NCI-H1436 treated with DMSO at 0.1 percent for 48 hours (cell line): ENCODE results near the gene ZNF45.
"Not testable (repeated sequence)": the region's sequence is repeated elsewhere in the genome, so short reads cannot be mapped to it uniquely, and the experiment has no call there.

ENCODE experiments used
- DNase-seq: peaks from one replicate; lab custom pipeline; 2025; lab: John Stamatoyannopoulos, UW

Gene ZNF45

GRCh38 chr19:43934985-43935708 lies at the start of gene ZNF45:
TSS of gene ZNF45 (minus strand) at chr19:43935282. CDS start at chr19:43922185, 13,097 bp downstream.
- peak; percentile 52 for DNase-seq

GRCh38 chr19:43984687-43985000 lies 49.6 kb upstream of the ZNF45 start:
- DNase-seq, result no peak

GRCh38 chr19:43983912-43984686 lies 49.0 kb upstream of the ZNF45 start, which contains the start of gene ZNF155:
TSS of gene ZNF155 (plus strand) at chr19:43984188. CDS start at chr19:43988544, 4,356 bp downstream.
- DNase-seq, result peak; percentile 83

- DNase-seq, result no peak
These were observed 48.4 kb upstream of the ZNF45 start for GRCh38 chr19:43983544-43983911.

GRCh38 chr19:43976732-43977131 lies 41.6 kb upstream of the ZNF45 start:
- DNase-seq, result no peak

- DNase-seq, result no peak
These were observed 31.1 kb upstream of the ZNF45 start for GRCh38 chr19:43966079-43966694.

GRCh38 chr19:43960411-43960810 lies 25.3 kb upstream of the ZNF45 start:
- no peak for DNase-seq

- DNase-seq, result no peak
These were observed 22.8 kb upstream of the ZNF45 start for GRCh38 chr19:43957891-43958290.

- no peak for DNase-seq
These were observed 21.7 kb upstream of the ZNF45 start for GRCh38 chr19:43956827-43957226.

GRCh38 chr19:43950834-43951645 lies 16.0 kb upstream of the ZNF45 start, which contains the start of gene ZNF221:
TSS of gene ZNF221 (plus strand) at chr19:43951228. CDS start at chr19:43962727, 11,499 bp downstream.
- DNase-seq, result peak; percentile 69

- DNase-seq, result not testable (repeated sequence)
These were observed 14.7 kb upstream of the ZNF45 start for GRCh38 chr19:43949803-43950202.

GRCh38 chr19:43947412-43947811 lies 12.3 kb upstream of the ZNF45 start:
- not testable (repeated sequence) for DNase-seq

GRCh38 chr19:43941209-43941608 lies 6.1 kb upstream of the ZNF45 start:
- DNase-seq, result no peak

GRCh38 chr19:43940719-43941118 lies 5.6 kb upstream of the ZNF45 start:
- no peak for DNase-seq

GRCh38 chr19:43939557-43940260 lies 4.6 kb upstream of the ZNF45 start:
- no peak for DNase-seq

GRCh38 chr19:43936188-43936587 lies 1.1 kb upstream of the ZNF45 start:
- no peak for DNase-seq

- no peak for DNase-seq
These were observed 762 bp downstream of the ZNF45 start for GRCh38 chr19:43934055-43934984.

- DNase-seq, result no peak
These were observed 6.3 kb downstream of the ZNF45 start for GRCh38 chr19:43928820-43929219.

- no peak for DNase-seq
These were observed 11.2 kb downstream of the ZNF45 start for GRCh38 chr19:43923875-43924274.

- DNase-seq, result no peak
These were observed 21.0 kb downstream of the ZNF45 start for GRCh38 chr19:43914051-43914450.
